Chondrocyte (in vitro differentiated cells): Measurements from ENCODE around the gene NSUN5. TPM values are rescaled to one million over a fixed set of nuclear protein-coding genes. Genes with fewer than 3 reads are reported as not detected.
"Not testable (repeated sequence)": the region's sequence is repeated elsewhere in the genome, so short reads cannot be mapped to it uniquely, and the experiment has no call there.

ENCODE experiments used
- DNase-seq: peaks from one replicate; pipeline ENCODE4 v3.0.0; 2021; ENCODE audit warnings: mixed read lengths, low spot score
- H3K27ac Mint-ChIP-seq: one replicate; pipeline ENCODE4 v1.8.0; 2021; ENCODE audit warnings: mild to moderate bottlenecking, moderate library complexity, mixed read lengths; ENCODE audit not compliant: unreplicated experiment
- H3K27me3 Mint-ChIP-seq: 2 replicates; pipeline ENCODE4 v1.8.0; 2021; ENCODE audit warnings: low read depth, mixed read lengths
- H3K36me3 Mint-ChIP-seq: 2 replicates; pipeline ENCODE4 v1.8.0; 2021; ENCODE audit warnings: low read depth, mixed read lengths
- H3K4me1 Mint-ChIP-seq: 2 replicates; pipeline ENCODE4 v1.8.0; 2021; ENCODE audit warnings: low read depth, mild to moderate bottlenecking, mixed read lengths
- H3K4me3 Mint-ChIP-seq: one replicate; pipeline ENCODE4 v1.8.0; 2021; ENCODE audit warnings: mild to moderate bottlenecking, moderate library complexity, mixed read lengths; ENCODE audit not compliant: unreplicated experiment
- H3K9me3 Mint-ChIP-seq: 2 replicates; pipeline ENCODE4 v1.8.0; 2021; ENCODE audit warnings: low read depth, mixed read lengths
- total RNA-seq: library from RNA; stranded (reverse); gene quantifications from 3 replicates; pipeline ENCODE4 v1.2.1, GENCODE V29; 2021
- TF ChIP-seq, protein P1 (sequence below): fragments of 200-600 bp; sonication (generic); IDR thresholded peaks from 2 replicates; pipeline ENCODE4 v1.5.0; 2021; ENCODE audit warnings: antibody characterized with exemption, mild to moderate bottlenecking, moderate library complexity

The NSUN5 gene
- total RNA-seq, 1 donor from 2014 or later, result 15.5 TPM

DNA sequence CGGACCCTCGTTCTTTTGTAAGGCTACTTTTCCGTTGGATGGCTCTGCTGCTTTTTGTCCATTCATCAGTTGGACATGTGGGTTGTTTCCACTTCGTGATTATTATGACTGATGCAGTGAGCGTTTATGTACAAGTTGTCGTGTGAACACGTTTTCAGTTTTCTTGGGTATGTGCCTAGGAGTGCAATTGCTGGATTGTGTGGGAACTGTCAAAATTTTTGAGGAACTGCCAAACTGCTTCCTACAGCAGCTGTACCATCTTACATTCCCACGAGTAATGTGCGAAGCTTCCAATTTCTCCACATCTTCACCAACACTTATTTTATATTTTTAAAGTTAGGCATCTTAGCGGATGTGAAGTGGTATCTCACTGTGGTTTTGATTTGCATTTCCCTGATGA, 29.7 kb upstream of the NSUN5 start:
- TF ChIP-seq, protein P1, sequence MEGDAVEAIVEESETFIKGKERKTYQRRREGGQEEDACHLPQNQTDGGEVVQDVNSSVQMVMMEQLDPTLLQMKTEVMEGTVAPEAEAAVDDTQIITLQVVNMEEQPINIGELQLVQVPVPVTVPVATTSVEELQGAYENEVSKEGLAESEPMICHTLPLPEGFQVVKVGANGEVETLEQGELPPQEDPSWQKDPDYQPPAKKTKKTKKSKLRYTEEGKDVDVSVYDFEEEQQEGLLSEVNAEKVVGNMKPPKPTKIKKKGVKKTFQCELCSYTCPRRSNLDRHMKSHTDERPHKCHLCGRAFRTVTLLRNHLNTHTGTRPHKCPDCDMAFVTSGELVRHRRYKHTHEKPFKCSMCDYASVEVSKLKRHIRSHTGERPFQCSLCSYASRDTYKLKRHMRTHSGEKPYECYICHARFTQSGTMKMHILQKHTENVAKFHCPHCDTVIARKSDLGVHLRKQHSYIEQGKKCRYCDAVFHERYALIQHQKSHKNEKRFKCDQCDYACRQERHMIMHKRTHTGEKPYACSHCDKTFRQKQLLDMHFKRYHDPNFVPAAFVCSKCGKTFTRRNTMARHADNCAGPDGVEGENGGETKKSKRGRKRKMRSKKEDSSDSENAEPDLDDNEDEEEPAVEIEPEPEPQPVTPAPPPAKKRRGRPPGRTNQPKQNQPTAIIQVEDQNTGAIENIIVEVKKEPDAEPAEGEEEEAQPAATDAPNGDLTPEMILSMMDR, result no peak
- Mint-ChIP-seq H3K36me3 (no peaks in the 10 kb centered on the region), H3K4me3 (no peak overlapping the region), H3K9me3 (no peaks in the 10 kb centered on the region), H3K27ac (no peak overlapping the region), H3K4me1 (peaks cover 18% of the 10 kb centered on the region), H3K27me3 (no peaks in the 10 kb centered on the region)
- no peak for DNase-seq

DNA sequence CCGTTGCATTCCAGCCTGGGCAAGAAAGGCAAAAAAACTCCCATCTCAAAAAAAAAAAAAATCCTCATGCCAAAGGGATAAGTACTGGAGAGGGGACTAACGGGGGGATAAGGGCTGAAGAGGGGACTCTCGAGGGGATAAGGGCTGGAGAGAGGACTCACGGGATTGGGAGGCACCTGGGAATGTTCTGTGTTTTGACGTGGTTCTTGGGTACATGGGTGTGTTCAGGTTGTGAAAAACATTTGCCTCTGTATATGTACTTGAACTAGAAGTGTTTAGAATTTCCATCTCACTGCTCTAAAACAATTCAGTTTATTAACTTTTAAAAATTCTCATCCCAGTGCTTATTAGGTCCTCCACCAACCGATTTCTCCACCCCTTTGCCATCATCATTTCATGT, 23.8 kb upstream of the NSUN5 start:
- no peak overlapping the region for H3K27ac Mint-ChIP-seq

DNA sequence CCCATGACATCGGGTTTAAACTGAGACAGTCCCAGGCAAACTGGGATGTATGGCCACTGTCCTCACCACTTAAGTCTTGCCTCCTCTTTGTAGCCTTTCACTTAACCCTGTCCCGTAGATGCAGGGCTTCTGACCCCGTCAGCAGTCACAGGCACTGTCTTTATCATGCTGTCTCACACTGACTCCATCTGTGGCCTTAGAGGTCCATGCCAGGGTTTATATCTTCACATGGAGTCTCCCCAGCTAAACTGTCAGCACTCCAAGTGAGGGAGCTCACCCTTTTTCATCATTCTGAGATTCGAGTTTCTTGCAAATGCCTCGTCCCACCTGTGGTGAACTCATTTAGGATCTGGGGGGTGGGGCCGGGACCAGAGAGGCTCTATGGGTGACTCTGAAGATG, 22.1 kb upstream of the NSUN5 start:
- no peak for DNase-seq
- no peaks in the 10 kb centered on the region for H3K9me3 Mint-ChIP-seq
- H3K36me3 Mint-ChIP-seq, result no peaks in the 10 kb centered on the region
- H3K27ac Mint-ChIP-seq, result no peak overlapping the region
- TF ChIP-seq, protein P1, result no peak
- H3K27me3 Mint-ChIP-seq, result no peaks in the 10 kb centered on the region
- no peak overlapping the region for H3K4me3 Mint-ChIP-seq
- H3K4me1 Mint-ChIP-seq, result peaks cover 9% of the 10 kb centered on the region

More for the DNA sequence above, 23.8 kb upstream of the NSUN5 start:
- H3K36me3 Mint-ChIP-seq, result no peaks in the 10 kb centered on the region
- H3K9me3 Mint-ChIP-seq, result no peaks in the 10 kb centered on the region
- peaks cover 9% of the 10 kb centered on the region for H3K4me1 Mint-ChIP-seq
- TF ChIP-seq, protein P1, result no peak
- no peak overlapping the region for H3K4me3 Mint-ChIP-seq
- no peaks in the 10 kb centered on the region for H3K27me3 Mint-ChIP-seq
- no peak for DNase-seq

DNA sequence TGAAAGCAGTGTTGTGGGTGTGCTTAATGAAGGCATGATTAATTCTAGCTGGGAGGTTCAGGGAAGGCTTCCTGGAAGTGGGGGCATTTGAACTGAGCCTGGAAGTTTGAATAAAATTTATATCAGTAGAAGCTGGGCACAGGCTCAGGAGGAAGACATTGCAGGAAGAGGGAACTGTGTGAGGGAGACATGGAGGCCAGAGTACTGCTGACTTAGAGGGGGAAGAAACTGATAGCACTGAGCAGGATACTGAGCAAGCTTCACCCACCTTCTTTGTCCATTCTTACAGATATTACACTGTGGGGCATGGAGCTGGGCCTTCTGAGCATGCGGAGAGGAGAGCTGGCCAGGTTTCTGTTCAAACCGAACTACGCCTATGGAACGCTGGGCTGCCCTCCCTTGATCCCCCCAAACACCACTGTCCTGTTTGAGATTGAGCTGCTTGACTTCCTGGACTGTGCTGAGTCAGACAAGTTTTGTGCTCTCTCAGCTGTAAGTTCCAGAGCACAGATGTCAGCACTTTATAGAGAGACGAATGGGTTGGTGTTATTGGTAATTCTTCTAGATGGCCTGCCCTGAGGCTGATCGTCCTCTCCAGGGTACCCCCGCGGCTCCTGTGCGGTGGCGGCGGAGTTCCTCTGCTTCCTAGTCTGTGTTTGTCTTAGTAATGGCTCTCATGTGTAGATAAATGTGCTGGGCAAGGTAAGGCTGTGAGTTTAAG, 21.4 kb upstream of the NSUN5 start:
- peaks cover 9% of the 10 kb centered on the region for H3K4me1 Mint-ChIP-seq
- no peaks in the 10 kb centered on the region for H3K9me3 Mint-ChIP-seq
- TF ChIP-seq, protein P1, result no peak
- no peaks in the 10 kb centered on the region for H3K27me3 Mint-ChIP-seq
- H3K4me3 Mint-ChIP-seq, result no peak overlapping the region
- DNase-seq, result no peak
- H3K27ac Mint-ChIP-seq, result no peak overlapping the region
- no peaks in the 10 kb centered on the region for H3K36me3 Mint-ChIP-seq

DNA sequence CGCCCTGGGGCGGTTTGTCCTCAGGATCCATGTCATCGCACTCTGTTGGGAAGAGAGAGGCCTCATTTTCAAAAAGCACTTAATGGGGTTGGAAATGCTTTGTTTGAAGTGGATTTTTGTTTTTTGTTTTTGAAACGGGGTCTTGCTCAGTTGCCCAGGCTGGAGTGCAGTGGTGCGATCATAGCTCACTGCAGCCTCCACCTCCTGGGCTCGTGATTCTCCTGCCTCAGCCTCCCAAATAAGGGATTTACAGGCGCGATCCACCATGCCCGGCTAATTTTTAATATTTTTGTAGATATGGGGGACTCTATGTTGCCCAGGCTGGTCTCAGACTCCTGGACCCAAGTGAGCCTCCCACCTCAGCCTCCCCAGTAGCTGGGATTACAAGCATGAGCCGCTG, 20.1 kb upstream of the NSUN5 start:
- Mint-ChIP-seq H3K4me3 (no peak overlapping the region), H3K9me3 (no peaks in the 10 kb centered on the region), H3K36me3 (no peaks in the 10 kb centered on the region), H3K27ac (no peak overlapping the region), H3K4me1 (peaks cover 16% of the 10 kb centered on the region), H3K27me3 (no peaks in the 10 kb centered on the region)
- TF ChIP-seq, protein P1, result no peak
- DNase-seq, result no peak

DNA sequence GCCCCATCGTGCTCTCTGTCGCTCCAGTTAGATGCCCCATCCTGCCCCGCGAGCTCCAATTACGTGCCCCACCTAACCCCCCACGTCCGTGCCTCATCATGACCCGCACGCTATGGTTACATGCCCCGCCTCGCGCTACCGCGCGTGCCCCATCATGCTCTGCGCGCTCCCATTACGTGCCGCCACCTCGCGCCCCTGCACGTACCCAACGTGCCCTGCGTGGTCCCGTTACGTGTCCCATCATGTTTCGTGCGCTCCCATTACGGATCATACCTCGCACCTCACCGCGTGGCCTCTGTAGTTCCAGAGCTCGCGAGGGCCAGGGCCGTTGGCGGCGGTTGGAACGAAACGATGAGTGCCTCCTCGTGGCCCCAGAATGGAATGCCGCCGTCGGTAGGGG, 19.3 kb upstream of the NSUN5 start, which contains the start of the genes FKBP6 and TRIM50:
Gene FKBP6 (plus strand): TSS at position 240 of the 400 bp plus-strand sequence. CDS start 268 bp downstream, outside the sequence.
Gene TRIM50 (minus strand): TSS at position 161 of the 400 bp plus-strand sequence. CDS start 3,295 bp downstream, outside the sequence.
- DNase-seq, H3K27ac Mint-ChIP-seq, H3K36me3 Mint-ChIP-seq, H3K4me3 Mint-ChIP-seq, H3K27me3 Mint-ChIP-seq, H3K9me3 Mint-ChIP-seq: not testable (repeated sequence)
- peaks cover 18% of the 10 kb centered on the region for H3K4me1 Mint-ChIP-seq

DNA sequence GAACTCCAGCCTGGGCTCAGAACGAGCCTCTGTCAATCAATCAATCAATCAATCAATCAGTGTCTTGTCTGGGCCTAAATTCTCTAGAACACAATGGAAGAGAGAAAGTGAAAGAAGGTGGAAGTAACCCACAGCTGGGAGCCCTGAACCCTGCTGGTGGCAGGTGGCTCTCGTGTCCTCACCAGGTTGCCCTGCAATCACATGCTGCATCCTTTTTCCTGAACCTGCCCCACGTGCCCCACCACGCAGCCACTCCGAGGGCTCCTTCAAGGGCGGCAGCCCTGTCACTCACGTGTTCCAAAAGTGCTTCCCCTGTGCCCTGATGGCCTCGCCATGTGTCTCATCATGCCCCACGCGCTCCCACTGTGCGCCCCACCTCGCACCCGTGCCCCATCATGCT, 18.8 kb upstream of the NSUN5 start:
- H3K27me3 Mint-ChIP-seq, H3K4me3 Mint-ChIP-seq, H3K27ac Mint-ChIP-seq, DNase-seq, H3K9me3 Mint-ChIP-seq, H3K36me3 Mint-ChIP-seq: not testable (repeated sequence)
- H3K4me1 Mint-ChIP-seq, result peaks cover 18% of the 10 kb centered on the region

DNA sequence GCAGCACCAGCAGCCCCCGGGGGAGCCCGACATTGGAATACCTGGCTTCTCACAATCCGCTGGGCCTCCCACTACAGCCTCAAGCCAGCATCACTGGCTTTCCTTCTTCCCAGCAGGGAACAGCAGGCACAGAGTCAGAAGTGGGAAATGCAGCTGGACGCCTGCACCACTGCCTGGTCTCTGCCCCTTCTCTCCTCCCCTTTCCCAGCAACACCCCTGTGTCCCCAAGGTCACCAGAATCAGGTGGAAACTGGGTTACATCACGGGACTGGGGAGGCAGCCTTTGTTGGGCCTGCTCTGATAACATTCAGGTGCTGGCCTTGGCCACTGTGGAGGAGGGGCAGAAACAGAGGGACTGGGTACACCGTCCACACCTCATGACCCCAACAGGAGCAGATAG, 16.8 kb upstream of the NSUN5 start:
- H3K4me1 Mint-ChIP-seq, result peaks cover 16% of the 10 kb centered on the region
- H3K27ac Mint-ChIP-seq, H3K9me3 Mint-ChIP-seq, H3K4me3 Mint-ChIP-seq, H3K36me3 Mint-ChIP-seq, DNase-seq, H3K27me3 Mint-ChIP-seq: not testable (repeated sequence)
